ENCODE results near the gene RELN.

RELN gene

DNA sequence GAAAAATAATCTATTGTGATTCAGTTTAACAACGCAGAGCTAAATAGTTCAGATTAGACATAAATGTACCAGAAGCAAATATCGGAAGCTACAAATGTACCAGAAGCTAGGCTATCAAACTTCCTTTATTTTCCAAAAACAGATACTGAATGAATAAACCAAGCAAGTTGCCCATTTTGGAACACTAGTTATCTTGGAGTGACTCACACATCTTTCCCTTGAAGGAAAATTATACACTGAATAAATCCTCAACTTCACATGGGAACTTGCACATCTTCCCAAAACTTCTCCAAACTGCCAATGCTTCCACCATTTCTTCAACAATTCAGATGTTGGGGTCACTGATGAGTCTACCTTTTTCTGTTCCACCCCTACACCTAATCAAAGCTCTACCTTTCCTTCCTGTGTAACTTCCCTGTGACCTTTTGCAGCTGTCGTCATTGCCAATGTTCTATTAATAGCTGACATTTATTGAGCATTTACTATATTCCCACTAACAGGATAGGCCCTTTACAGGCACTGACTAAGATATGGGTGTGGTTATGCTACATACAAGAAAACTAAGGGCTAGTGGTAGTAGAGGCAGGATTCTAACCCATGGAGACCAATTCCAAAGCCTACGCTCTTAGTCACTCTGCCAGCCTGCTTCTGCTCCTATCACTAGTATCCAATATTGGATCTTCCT, 22.7 kb downstream of the RELN start:
- Histone ChIP-seq H3K27me3 (no peaks in the 10 kb centered on the region), H3K27ac (no peak overlapping the region), H3K9me3 (no peaks in the 10 kb centered on the region), H3K36me3 (no peaks in the 10 kb centered on the region), H3K4me3 (ENCODE audit: low read depth in 1 of 2, low read length in 1 of 2) (no peak overlapping the region), H3K4me1 (ENCODE audit: control insufficient read depth in 1 of 2, insufficient read depth in 1 of 2, low read depth in 1 of 2, low read length in 1 of 2) (no peaks in the 10 kb centered on the region)
- TF ChIP-seq CTCF (IDR thresholded peaks at IDR 0.05) = no peak

DNA sequence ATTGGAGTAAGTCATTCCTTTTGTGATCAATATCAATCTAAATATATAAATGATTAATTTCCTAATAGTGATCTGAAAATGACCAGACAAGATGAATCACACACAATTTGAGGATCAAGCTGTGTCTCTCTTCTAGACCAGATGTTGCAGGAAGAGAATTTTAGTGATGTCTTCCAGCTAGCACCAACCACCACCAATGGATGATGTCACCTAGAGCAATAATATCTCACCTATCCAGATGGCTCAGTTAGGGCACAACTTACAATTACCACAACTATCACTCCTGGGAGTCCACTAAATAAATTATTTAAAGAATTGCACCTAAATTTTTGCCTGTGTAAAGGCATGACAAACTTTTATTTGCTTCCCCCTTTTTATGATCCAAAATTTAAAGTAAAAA, 25.2 kb downstream of the RELN start:
- no peak overlapping the region for H3K27ac ChIP-seq
- H3K27me3 ChIP-seq = no peaks in the 10 kb centered on the region
- TF ChIP-seq CTCF (IDR thresholded peaks at IDR 0.05) = no peak
- no peak overlapping the region for H3K4me3 ChIP-seq (ENCODE audit: low read depth in 1 of 2, low read length in 1 of 2)
- no peaks in the 10 kb centered on the region for H3K9me3 ChIP-seq
- no peaks in the 10 kb centered on the region for H3K36me3 ChIP-seq
- H3K4me1 ChIP-seq (ENCODE audit: control insufficient read depth in 1 of 2, insufficient read depth in 1 of 2, low read depth in 1 of 2, low read length in 1 of 2) = no peaks in the 10 kb centered on the region

DNA sequence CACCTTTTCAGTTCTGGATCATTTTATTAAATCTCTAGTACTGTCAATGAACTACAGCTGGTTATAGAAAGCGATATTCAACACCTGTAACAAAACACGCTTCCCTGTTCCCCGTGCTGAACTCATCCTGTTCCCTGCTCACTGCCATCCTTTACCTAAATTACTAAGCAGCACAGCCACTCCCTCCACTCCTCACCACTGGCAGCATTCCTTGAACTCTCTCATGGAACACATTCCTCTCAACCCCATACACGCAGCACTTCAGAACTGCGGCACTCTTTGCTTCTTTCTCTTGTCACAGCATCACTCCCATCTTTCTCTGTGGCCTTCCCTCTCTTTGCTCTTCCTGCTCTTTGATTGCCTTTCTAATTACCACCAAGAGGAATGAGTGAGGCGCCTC, 27.4 kb downstream of the RELN start:
- TF ChIP-seq CTCF (IDR thresholded peaks at IDR 0.05) = no peak

DNA sequence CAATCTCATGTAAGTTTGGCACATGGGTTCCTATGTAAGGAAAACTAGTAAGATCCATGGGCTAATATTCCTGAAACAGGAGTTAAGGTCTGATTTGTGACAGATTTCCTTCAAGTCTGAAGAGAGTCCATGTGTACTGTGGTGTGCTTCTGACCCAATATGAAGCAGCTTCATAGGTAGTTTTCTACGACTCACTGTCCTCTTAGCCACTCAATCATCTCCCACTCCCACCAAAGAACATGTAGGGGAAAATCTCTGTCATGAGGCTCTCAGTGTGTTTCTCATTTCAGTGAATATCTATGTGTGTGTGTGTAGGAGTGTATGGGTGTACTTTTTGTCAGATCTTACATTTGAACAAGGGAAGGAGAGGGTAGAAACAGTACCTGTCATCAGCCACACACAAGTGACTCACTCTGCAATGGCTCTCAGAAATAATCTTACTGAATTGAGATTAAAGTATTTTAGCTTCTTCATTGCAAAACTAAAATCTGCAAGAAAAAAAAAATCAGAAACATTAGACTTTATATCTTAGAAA, 31.1 kb downstream of the RELN start:
- H3K4me3 ChIP-seq (ENCODE audit: low read depth in 1 of 2, low read length in 1 of 2) = no peak overlapping the region
- no peak overlapping the region for H3K27ac ChIP-seq
- no peaks in the 10 kb centered on the region for H3K4me1 ChIP-seq (ENCODE audit: control insufficient read depth in 1 of 2, insufficient read depth in 1 of 2, low read depth in 1 of 2, low read length in 1 of 2)
- TF ChIP-seq CTCF (IDR thresholded peaks at IDR 0.05) = no peak
- no peaks in the 10 kb centered on the region for H3K27me3 ChIP-seq
- H3K36me3 ChIP-seq = no peaks in the 10 kb centered on the region
- H3K9me3 ChIP-seq = no peaks in the 10 kb centered on the region

More for the DNA sequence above, 27.4 kb downstream of the RELN start:
- Histone ChIP-seq H3K9me3 (no peaks in the 10 kb centered on the region), H3K4me1 (ENCODE audit: control insufficient read depth in 1 of 2, insufficient read depth in 1 of 2, low read depth in 1 of 2, low read length in 1 of 2) (no peaks in the 10 kb centered on the region), H3K4me3 (ENCODE audit: low read depth in 1 of 2, low read length in 1 of 2) (no peak overlapping the region), H3K27ac (no peak overlapping the region), H3K27me3 (no peaks in the 10 kb centered on the region), H3K36me3 (no peaks in the 10 kb centered on the region)

DNA sequence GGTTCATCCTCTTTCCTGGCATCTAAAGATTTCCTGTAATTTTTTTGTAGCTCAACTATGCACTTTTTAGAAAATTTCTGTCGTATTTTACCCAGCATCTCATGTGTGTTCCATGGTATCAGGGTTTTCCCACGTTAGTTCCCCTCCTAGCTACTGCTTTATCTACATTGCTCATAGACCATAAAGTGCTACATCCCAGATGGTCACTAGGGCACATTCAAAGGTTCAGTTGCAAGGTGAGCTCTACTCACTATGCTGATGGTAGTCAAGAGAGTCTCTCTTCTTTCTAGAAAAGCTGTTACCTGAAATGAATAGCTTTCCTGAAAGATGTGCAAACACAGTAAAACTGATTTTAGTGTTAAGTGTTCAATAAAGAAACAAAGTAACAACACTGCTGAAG, 33.5 kb downstream of the RELN start:
- H3K27ac ChIP-seq = no peak overlapping the region
- H3K4me3 ChIP-seq (ENCODE audit: low read depth in 1 of 2, low read length in 1 of 2) = no peak overlapping the region
- no peaks in the 10 kb centered on the region for H3K27me3 ChIP-seq
- H3K9me3 ChIP-seq = no peaks in the 10 kb centered on the region
- H3K36me3 ChIP-seq = no peaks in the 10 kb centered on the region
- no peaks in the 10 kb centered on the region for H3K4me1 ChIP-seq (ENCODE audit: control insufficient read depth in 1 of 2, insufficient read depth in 1 of 2, low read depth in 1 of 2, low read length in 1 of 2)
- no peak for TF ChIP-seq CTCF (IDR thresholded peaks at IDR 0.05)

All from neutrophil (primary cell).